Left ventricle myocardium inferior (tissue), 1 donor: ENCODE data around the gene CLCN5. TPM values are rescaled to one million over a fixed set of nuclear protein-coding genes. Genes with fewer than 3 reads are reported as not detected.

ENCODE experiments used
- DNase-seq: peaks from one replicate; pipeline ENCODE4 v3.0.0-alpha.2; 2020
- H3K27ac ChIP-seq: fragments of 200-600 bp; replicated peaks from 2 replicates; pipeline ENCODE4 v1.8.0; 2021
- H3K27me3 ChIP-seq: fragments of 200-600 bp; 2 replicates; pipeline ENCODE4 v1.8.0; 2021; ENCODE audit warnings: low read depth
- H3K36me3 ChIP-seq: fragments of 200-600 bp; 2 replicates; pipeline ENCODE4 v1.8.0; 2021
- H3K4me1 ChIP-seq: fragments of 200-600 bp; 2 replicates; pipeline ENCODE4 v1.8.0; 2021
- H3K4me3 ChIP-seq: fragments of 200-600 bp; 2 replicates; pipeline ENCODE4 v1.8.0; 2021; ENCODE audit warnings: mild to moderate bottlenecking, moderate library complexity
- H3K9me3 ChIP-seq: fragments of 200-600 bp; replicated peaks from 2 replicates; pipeline ENCODE4 v1.8.0; 2021
- intact Hi-C: fragments of 100-400 bp; cut with micrococcal nuclease; formaldehyde crosslinking; loops from one replicate; pipeline ENCODE4 v1.11.0; 2022
- total RNA-seq: library from RNA; stranded (reverse); fragmentation: NEBNext Ultra II Directional; extraction: Animal tissue kit (Norgen Biotek cat#: 25700); gene quantifications from one replicate; pipeline ENCODE4 v1.2.1, GENCODE V29; 2021
- TF ChIP-seq, protein P1 (sequence below): fragments of 200-600 bp; IDR thresholded peaks from 2 replicates; pipeline ENCODE4 v1.8.0; 2021; ENCODE audit warnings: antibody characterized with exemption, mild to moderate bottlenecking, borderline replicate concordance
- donor health status: DM: no; HTN: yes; CAD: no; lungs with severe emphysema.

The CLCN5 gene
- total RNA-seq, 1 donor from 2014 or later, result 1.7 TPM

- Histone ChIP-seq H3K36me3 (no peaks in the 10 kb centered on the region), H3K27me3 (no peaks in the 10 kb centered on the region), H3K27ac (no peak overlapping the region), H3K9me3 (no peaks in the 10 kb centered on the region), H3K4me3 (no peak overlapping the region), H3K4me1 (no peaks in the 10 kb centered on the region)
- intact Hi-C loops, result no loop called here
- no peak for DNase-seq
- TF ChIP-seq, protein P1, sequence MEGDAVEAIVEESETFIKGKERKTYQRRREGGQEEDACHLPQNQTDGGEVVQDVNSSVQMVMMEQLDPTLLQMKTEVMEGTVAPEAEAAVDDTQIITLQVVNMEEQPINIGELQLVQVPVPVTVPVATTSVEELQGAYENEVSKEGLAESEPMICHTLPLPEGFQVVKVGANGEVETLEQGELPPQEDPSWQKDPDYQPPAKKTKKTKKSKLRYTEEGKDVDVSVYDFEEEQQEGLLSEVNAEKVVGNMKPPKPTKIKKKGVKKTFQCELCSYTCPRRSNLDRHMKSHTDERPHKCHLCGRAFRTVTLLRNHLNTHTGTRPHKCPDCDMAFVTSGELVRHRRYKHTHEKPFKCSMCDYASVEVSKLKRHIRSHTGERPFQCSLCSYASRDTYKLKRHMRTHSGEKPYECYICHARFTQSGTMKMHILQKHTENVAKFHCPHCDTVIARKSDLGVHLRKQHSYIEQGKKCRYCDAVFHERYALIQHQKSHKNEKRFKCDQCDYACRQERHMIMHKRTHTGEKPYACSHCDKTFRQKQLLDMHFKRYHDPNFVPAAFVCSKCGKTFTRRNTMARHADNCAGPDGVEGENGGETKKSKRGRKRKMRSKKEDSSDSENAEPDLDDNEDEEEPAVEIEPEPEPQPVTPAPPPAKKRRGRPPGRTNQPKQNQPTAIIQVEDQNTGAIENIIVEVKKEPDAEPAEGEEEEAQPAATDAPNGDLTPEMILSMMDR, result no peak
Measured at GRCh38 chrX:50045823-50046222, 123.4 kb downstream of the CLCN5 start.

GRCh38 chrX:50049228-50049627 lies 126.8 kb downstream of the CLCN5 start:
- Histone ChIP-seq H3K36me3 (no peaks in the 10 kb centered on the region), H3K4me3 (no peak overlapping the region), H3K9me3 (no peaks in the 10 kb centered on the region), H3K4me1 (no peaks in the 10 kb centered on the region), H3K27ac (no peak overlapping the region), H3K27me3 (no peaks in the 10 kb centered on the region)
- intact Hi-C loops, result no loop called here
- TF ChIP-seq, protein P1, result no peak
- no peak for DNase-seq

DNA sequence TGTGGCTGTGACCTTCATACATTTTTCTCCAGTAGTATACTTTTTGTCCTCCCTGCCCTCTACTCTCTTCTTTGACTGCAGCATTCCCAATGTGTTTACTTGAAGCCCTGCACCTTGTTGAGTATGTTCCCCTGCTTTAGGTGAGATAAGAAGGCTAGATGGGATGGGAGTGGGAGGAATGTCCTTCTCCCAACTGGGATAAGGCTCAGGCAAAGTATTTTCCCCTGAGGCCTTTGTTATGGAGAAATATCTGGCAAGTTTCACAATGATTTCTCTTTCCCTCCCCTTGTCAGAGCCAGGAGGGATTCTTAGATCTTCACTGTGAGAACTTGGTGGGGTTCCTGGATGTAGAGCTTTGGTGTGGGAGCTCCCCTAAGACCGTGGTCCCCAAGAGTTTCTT lies 131.8 kb downstream of the CLCN5 start:
- no peak overlapping the region for H3K4me3 ChIP-seq
- H3K27ac ChIP-seq, result no peak overlapping the region
- H3K36me3 ChIP-seq, result no peaks in the 10 kb centered on the region
- H3K4me1 ChIP-seq, result no peaks in the 10 kb centered on the region
- intact Hi-C loops, result no loop called here
- no peak for DNase-seq
- H3K9me3 ChIP-seq, result no peaks in the 10 kb centered on the region
- H3K27me3 ChIP-seq, result no peaks in the 10 kb centered on the region
- TF ChIP-seq, protein P1, result no peak

DNA sequence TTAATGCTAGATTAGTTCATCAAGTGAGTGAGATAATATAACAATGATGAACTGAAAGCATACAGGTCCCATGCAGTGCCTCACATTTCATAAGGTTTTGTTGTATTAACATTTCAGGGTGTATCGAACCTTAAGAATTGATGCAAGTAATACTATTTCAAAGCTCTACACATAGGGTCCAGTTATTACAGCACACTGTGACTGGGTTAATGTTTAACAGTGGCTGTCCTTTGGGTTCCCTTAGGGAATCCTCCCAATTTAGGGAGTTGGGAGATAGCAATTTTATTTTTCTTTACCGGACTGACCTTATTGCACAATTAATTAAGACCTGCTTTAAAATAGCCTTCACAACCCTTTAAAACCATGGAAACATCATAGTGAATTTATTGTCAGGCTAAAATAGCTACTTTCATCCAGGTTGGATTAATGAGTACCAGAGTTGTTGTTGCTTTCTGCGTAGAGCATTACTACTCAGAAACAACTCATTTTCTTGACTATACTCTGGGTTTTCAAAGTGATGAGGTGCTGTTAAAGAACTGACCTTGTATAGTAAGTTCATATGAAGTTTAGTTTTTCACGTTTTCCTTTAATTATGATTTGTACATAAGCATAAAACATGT lies 144.0 kb downstream of the CLCN5 start:
- H3K36me3 ChIP-seq, result no peaks in the 10 kb centered on the region
- no peak for DNase-seq
- intact Hi-C loops, result no loop called here
- no peak overlapping the region for H3K4me3 ChIP-seq
- TF ChIP-seq, protein P1, result no peak
- no peaks in the 10 kb centered on the region for H3K4me1 ChIP-seq
- H3K9me3 ChIP-seq, result no peaks in the 10 kb centered on the region
- no peaks in the 10 kb centered on the region for H3K27me3 ChIP-seq
- no peak overlapping the region for H3K27ac ChIP-seq

DNA sequence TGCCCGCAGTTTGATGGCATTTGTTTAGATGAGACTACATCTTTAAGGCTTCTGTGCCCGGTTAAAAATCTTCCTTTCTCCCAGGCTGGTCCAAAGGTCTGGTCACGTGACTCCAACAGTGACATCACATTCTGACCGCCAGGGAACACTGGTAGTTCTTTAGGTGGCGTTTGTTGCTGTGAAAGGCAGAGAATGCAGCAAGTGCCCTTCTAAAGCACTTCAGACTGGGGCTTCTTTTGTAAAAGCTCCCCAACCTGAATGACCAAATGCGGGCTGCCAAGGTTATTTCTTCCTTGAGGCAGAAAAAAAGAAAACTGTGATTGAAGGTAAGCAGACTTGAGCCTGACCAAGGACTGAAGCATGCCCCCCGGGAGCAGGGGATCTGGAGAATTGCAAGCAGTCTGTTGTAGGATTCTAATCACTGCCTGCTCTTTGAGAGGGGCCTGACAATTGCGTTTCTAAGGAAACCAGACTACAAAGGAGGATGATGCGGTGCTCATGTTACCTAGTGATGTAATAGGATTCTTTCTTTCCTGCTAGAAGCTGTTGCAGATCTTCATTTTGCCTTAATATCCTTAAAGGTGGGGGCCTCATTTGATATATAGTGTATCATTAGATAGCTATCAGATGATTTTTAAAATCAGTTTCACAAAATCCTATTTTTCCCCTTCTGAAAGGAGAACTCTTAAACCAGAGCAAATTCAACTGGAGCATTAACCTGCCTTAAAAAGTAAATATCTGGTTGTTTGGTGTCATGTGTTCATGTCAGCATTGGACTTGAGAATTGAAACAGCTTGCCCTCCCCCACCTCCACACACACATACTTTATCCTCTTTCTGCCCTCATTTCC lies 145.3 kb downstream of the CLCN5 start:
- Histone ChIP-seq H3K9me3 (no peaks in the 10 kb centered on the region), H3K4me3 (no peak overlapping the region), H3K36me3 (no peaks in the 10 kb centered on the region), H3K27me3 (no peaks in the 10 kb centered on the region), H3K4me1 (no peaks in the 10 kb centered on the region), H3K27ac (no peak overlapping the region)
- TF ChIP-seq, protein P1, result no peak
- DNase-seq, result no peak
- intact Hi-C loops, result no loop called here
